Anterior cingulate cortex (tissue), 58 donors: ENCODE measurements around the gene ASB3.
"Not testable (repeated sequence)": the region's sequence is repeated elsewhere in the genome, so short reads cannot be mapped to it uniquely, and the experiment has no call there.

Source experiments
- DNase-seq, 58 donors: peaks; one replicate each; lab custom pipeline; 2025; lab: John Stamatoyannopoulos, UW

Gene ASB3, protein sequence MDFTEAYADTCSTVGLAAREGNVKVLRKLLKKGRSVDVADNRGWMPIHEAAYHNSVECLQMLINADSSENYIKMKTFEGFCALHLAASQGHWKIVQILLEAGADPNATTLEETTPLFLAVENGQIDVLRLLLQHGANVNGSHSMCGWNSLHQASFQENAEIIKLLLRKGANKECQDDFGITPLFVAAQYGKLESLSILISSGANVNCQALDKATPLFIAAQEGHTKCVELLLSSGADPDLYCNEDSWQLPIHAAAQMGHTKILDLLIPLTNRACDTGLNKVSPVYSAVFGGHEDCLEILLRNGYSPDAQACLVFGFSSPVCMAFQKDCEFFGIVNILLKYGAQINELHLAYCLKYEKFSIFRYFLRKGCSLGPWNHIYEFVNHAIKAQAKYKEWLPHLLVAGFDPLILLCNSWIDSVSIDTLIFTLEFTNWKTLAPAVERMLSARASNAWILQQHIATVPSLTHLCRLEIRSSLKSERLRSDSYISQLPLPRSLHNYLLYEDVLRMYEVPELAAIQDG

DNA sequence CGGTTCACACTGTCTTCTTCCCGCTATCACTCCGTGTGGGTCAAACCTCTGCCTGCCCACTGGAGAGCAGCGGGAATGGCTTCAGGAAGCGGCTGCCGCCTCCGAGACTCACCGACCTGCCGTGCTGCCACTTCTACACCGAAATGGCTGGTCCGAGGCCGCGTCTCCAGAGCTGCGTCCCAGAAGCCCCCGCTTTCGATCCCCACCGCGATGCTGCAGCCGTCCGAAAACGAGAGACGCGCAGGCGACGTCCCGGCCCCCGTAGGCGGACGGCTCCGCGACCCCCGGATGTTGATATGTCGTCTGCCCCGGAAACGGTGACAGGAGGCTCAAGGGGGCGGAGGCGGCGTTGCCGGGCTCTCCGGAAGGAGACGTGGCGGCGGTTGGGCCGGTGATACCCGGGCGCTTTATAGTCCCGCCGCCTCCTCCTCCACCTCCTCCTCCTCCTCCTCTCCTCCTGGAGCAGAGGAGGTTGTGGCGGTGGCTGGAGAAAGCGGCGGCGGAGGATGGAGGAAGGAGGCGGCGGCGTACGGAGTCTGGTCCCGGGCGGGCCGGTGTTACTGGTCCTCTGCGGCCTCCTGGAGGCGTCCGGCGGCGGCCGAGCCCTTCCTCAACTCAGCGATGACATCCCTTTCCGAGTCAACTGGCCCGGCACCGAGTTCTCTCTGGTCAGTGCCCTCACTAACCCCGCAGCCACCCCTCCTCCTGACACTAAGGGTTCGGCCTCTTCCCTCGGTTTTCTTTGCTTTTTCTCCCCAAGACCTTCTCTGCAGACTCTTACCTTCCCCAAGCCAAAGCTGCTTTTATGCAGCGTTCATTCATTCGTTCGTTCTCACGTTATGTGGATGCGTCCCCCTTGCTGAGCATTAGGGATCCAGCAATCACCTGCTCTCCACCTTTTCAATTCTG, at the start of gene ASB3, which contains the start of gene ERLEC1:
TSS of gene ASB3 (minus strand) at position 249 of the 909 bp plus-strand sequence. CDS start 21,381 bp downstream, outside the sequence.
TSS of gene ERLEC1 (plus strand) at position 340 of the 909 bp plus-strand sequence. CDS start at position 507, 167 bp downstream.
- peak; percentile 61 to 95 (median 87) for DNase-seq

DNA sequence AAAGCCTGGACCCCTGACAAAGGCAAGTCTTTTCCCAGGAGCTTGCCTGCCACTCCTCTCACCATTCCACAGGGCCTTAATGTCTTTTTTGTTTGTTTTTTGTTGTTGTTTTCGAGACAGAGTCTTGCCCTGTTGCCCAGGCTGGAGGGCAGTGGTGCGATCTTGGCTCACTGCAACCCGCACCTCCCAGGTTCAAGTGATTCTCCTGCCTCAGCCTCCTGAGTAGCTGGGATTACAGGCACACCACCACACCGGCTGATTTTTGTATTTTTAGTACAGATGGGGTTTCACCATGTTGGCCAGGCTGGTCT, 43.2 kb upstream of the ASB3 start:
- DNase-seq = not testable (repeated sequence)

DNA sequence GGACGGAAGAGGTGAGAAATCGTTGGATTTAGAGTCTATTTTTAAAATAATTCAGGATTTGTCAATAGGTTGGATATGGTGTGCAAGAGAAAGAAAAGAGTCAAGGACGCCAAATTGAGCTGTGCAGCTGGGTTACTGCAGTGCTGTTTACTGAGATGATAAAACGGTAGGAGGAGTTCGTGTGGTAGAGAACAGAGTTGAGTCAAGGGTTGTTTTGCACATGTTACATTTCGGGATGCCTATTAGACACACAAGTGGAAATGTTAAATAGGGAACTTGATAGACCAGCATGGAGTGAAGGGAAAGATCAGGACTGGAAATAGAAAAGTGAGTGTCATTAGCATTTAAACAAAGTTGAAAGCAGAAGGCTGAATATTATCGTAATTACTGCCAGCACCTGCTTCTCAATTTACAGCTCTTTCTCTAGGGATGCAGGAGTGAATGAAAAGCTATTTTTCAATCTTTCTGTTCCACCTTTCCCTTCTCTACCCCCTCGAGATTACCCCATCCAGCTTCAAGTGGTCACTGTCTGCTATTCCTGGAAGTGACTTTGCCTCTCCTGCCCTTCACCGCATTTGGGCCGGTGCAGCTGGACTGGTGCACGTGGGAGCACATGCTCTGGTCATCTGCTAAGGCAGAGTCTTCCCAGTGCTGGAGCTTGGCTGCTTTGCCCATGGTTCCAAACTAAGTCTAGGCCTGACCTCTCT, 42.7 kb upstream of the ASB3 start:
- peak in 8 of 58 donors; percentile 4 to 19 (median 13) for DNase-seq

DNA sequence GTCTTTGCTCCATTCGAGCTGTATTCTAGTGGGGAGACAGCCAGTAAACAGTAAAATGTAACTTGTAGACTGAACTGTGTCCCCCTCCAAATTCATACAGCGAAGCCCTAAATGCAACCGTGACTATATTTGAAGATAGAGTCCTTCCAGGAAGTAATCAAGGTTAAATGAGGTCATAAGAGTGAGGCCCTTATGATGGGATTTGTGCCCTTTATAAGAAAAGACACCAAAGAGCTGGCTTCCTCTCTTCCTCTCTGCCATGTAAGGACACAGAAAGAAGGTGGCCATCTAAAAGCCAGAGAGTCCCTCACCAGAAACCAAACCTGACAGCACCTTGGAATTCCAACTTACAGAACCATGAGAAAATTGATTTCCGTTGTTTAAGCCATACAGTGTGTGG, 41.6 kb upstream of the ASB3 start:
- DNase-seq = no peak

DNA sequence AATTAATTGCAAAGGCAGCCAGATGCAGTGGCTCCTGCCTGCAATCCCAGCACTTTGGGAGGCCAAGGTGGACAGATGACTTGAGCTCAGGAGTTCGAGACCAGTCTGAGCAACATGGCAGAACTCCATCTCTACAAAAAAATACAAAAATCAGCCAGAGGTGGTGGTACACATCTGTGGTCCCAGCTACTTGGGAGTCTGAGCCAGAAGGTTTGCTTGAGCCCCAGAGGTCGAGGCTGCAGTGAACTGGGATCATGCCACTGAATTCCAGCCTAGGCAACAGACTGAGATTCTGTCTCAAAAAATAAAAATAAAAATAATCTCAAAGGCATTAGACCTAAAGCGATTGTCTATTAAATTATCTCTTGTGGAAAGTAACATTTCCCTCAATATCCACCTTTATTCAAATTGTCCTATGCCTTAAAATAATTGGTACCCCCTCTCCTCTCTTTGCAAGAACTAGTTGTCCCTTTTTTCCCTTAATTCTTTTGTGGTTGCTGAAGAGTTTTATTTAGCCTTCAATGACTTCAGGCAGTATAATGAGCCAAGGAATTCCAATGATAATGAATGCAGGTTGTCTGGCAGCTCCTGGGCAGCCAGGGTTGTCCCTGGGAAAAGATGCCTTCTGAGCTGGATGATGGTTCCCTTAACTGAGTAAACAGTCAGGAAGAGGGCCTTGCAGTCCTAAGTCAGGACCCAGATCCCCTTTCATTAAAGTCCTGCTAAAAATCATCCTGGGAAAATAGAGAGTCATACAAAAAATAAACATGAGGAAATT, 40.8 kb upstream of the ASB3 start:
- peak in 11 of 58 donors; percentile 6 to 57 (median 18) for DNase-seq

DNA sequence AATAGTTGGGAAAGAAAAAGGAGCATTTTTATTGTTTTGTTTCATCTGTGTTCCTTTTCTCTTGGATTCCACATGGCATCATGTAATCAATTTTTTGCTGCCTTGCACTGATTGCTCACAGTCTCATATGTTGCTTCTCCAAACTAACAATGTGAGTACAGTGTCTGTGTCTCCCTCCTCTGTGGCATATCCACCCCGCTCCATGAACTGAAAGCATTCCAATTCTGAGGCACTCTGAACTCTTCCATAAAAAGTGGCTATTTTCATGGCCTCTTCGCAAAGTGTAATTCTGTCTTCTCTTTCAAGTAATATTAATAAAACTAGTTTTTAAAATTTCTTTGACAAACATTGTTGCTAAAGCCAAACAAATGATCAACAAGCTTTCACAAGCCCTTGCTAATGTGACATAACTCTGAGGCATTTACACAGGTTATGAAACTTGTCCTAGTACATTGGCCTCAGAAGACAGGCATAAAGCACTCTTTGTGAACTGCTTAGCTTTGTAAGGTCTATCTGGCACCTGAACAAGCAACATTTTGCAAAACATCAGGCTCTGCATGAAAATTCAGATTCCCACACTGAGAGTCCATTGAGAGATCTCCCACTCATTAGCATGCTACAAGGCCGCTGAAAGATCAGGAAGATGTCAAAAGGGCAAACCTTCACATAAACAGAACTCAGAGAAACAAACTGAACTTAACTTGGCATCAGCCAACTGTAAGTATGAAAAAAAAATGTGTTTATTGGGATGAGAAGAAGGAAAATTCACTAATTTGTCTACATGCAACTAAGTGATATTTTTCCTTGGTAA, 40.0 kb upstream of the ASB3 start:
- peak in 31 of 58 donors; percentile 2 to 90 (median 24) for DNase-seq

DNA sequence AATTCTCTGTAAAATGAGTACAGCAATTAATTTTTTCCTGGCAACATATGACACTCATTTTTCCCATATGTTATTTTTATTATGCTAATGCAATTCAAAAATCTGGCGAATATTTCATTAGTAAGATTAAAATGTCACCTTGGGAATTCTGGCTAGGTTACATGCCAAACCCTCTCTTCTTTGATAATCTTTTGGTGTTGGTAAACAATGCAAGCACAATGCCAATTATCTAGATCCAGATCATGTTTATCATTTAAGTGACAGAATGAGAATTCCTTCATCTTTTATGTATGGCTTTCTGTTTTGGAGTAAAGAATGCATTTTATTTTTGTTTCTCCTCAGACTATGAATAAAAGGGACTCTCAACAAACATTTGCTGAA, 39.3 kb upstream of the ASB3 start:
- DNase-seq = no peak

DNA sequence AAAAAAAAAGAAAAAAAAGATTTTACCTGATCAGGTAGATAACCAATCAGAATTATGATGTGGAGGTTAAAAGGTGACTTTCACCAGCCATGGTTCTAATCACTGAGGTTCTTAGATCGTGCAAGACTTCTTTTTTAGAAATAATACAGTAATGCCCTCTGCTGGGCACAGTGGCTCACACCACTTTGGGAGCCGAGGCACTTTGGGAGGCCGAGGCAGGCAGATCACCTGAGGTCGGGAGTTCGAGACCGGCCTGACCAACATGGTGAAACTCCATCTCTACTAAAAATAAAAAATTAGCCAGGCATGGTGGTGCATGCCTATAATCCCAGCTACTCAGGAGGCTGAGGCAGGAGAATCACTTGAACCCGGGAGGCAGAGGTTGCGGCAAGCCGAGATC, 36.9 kb upstream of the ASB3 start:
- DNase-seq = not testable (repeated sequence)

DNA sequence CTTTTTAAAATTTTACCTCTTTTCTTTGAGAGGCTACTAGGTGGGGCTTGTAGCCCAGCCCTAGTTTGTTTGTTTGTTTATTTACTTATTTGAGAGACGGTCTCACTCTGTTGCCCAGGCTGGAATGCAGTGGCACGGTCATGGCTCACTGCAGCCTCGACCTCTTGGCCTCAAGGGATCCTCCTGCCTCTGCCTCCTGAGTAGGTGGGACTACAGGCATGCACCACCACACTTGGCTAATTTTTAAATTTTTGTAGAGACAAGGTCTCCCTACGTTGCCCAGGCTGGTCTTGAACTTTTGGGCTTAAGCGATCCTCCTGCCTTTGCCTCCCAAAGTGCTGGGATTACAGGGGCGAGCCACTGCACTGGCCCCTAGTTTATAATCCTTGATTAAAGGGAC, 35.1 kb upstream of the ASB3 start:
- no peak for DNase-seq

DNA sequence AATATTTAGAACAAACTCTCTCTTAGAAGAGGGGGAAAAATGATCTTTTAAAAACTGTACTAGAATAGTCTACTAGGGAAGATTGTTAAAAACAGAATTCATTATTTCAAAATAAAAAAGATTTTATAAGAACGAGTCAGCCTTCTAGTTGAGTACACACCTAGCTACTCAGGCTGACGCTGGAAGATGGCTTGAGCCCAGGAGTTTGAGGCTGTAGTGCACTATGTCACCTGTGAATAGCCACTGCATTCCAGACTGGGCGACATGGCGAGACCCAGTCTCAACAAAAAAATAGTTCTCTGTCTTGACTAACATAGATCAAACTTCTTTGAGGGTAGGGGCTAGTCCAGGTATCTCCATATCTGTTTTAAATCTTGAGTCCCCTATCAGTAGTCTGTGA, 34.0 kb upstream of the ASB3 start:
- DNase-seq = no peak

DNA sequence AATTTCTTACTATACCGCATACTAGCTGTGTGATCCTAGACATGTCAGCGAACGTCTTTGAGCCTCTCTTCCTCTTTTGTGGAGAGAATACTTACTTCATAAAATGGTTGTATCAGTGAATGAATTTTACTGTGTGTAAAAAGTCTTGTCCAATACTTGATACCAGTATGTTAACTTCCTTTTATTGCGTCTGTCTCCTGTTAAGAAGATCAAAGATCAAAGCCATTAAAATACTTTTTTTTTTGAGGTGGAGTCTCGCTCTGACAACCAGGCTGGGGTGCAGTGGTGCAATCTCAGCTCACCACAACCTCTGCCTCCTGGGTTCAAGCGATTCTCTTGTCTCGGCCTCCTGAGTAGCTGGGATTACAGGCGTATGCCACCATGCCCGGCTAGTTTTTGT, 33.3 kb upstream of the ASB3 start:
- no peak for DNase-seq

DNA sequence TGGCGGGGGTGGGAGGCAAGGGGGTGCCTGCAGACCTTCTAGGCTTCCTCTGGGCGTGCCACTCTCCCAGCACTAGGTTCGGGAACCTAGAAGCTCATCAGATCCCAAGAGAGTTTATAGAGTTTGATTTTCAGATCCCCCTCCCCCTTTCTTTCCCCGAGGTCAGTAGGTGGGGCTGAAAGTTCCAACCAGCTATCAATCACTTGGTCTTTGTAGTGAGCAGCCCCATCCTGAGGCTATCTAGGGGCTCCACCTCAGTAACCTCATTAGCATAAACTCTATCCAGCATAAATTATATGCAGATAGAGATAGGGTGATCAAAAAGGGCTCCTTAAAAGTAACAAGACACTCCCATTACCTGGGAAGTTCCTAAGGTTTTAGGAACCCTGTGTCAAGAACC, 32.9 kb upstream of the ASB3 start:
- DNase-seq = no peak

DNA sequence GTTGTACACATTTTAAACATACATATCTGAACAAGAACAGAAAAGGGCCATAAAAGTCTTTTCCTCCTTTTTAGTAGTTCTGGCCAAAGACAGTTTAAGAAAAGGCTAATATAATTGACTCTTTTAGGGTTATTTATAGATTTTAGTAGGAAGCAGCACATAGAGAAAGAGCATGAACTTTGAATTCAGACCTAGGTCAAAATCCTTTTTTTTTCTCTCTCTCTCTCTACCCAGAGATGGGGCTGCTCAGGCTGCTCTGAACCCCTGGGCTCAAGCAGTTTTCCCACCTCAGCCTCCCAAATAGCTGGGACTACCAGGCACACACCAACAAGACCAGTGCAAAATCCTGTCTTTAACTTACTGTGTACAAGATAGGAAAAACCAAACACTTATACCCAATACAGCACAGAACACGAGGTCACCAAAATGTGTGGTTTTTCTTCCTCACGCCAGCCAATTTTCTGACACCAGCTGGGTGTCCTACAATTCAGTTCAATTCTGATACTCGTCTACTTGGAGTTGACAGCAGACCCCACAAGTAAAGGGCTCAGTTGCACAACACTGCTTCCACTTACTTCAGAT, 32.2 kb upstream of the ASB3 start:
- DNase-seq = no peak

DNA sequence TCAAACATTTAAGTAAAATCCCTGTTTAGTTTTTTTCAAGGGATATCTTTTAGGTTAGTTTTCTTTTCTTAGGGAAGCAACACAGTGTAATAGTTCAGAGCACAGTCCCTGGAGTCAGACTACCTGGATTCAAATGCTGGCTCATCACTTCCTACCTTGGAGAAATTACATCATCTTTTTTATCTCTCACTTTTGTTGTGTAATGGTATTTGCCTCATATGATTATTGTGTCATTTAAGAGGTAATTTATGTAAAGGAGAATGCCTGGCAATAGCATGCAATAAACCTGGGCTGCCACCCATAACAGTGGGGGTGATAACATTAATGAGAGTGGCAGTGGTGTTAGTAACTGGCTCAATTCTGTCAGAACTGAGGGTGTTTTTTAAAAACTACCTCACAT, 26.4 kb upstream of the ASB3 start:
- no peak for DNase-seq

DNA sequence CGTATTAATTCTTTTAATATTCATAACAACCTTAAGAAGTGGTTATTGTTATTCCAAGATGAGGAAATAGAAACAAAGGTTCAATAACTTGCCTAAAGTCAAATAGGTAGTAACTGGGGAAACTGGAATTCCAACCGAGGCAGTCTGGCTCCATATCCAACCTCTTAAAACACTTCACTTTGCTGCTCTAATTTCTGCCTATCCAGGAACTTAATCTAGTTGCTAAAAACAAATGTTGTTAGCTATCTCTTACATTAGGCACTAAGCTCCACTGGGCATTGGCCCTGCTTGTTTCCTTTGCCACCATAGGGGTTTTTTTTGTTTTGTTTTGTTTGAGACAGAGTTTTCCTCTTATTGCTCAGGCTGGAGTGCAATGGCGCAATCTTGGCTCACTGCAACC, 24.8 kb upstream of the ASB3 start:
- no peak for DNase-seq

DNA sequence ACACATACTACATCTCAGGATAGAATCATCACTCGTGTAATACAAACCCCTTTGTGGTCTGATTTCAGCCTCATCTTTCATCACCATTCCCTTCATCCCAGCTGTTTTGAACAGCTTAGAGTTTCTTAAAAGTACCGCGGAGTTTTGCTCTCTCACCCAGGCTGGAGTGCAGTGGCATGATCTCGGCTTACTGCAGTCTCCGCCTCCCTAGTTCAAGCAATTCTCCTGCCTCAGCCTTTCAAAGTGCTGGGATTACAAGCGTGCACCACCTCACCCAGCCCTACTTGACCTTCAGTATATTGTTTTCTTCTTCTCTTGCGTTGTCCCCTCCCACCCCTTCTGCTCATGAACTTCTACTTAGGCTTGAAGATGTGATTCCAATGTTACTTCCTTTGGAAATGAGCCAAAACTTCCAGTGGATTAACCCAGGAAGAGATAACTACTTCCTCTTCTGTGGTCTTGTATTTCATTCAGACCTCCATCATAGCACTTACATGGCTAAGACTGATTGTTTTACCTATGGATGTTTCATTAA, 15.9 kb upstream of the ASB3 start:
- no peak for DNase-seq

DNA sequence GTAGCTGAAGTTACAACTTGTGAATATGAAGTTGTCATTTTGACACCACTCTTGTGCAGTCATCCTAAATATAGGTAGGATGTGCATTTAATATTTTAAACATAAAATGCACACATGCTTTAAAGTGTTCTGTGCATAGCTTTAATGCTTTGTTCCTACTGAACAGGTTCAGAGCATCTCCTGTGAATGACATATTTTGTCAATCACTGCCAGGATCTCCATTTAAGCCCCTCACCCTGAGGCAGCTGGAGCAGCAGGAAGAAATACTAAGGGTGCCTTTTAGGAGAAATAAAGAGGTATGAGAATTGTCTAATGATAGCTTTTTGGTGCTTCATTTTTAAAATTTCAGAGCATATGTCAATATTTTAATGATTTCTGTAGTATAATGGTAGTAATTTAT, 14.8 kb upstream of the ASB3 start:
- no peak for DNase-seq

DNA sequence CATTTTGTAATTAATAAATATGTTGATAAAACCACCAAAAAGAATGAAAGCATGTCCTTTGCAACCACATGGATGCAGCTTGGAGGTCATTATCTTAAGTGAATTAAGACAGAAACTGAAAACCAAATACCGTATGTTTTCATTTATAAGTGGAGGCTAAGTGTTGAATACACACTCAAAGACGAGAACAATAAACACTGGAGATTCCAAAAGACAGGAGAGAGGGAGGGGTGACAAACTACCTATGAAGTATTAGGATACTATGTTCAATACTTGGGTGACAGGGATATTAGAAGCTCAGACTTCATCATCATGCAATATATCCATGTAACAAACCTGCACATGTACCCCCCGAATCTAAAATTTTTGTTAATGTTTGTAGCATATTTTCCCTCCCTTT, 7.1 kb upstream of the ASB3 start:
- no peak for DNase-seq
